Activated T-helper 1 cell treated with anti-CD3 and anti-CD28 coated beads, Interleukin-2, amount 50 U/mL, for 16 hours (primary cell): Measurements from ENCODE around the gene TRRAP.
A peak's percentile ranks its signal among the peaks of the same experiment; 100 is the strongest.
"Not testable (repeated sequence)": the region's sequence is repeated elsewhere in the genome, so short reads cannot be mapped to it uniquely, and the experiment has no call there.

ENCODE experiments used
- DNase-seq, 2 donors: peaks; one replicate each; pipeline ENCODE4 v3.0.0-alpha.2; 2020; ENCODE audit warnings: low read depth in 1 of 2, low spot score in 1 of 2

Gene TRRAP

DNA sequence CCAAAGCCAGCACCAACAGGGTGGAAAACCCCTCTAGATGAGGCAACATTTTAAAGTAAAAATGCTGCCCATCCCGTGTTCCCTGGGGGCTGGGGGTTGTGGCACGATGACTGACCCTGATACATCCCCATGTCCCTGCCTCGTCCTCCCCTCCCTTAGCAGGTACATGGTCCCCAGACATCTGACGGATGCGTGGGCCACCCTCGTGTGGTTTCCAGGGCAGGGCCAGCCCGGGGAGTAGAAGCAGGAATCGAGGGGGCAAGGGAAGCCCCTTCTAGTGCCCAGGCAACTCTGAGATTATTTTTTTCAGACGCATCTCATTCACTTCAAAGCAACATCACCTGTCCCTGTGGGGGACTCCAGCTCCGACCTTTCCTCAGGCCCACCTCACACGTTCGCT is 12.0 kb upstream of the TRRAP start:
- DNase-seq = no peak

DNA sequence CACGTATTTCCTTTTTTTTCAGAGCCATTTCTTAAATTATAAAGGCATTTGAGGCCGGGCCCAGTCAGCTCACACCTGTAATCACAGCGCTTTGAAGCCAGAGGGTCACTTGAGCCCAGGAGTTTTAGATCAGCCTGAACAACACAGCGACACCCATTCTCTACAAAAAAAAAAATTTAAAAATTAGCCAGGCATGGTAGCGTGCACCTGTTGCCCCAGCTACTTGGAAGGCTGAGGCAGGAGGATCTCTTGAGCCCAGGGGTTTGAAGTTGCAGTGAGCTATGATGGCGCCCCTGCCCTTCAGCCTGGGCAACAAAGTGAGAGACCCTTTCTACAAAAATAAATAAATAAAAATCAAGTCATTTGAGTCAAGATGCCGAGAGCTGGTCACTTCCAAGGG is 11.6 kb upstream of the TRRAP start:
- DNase-seq = no peak

DNA sequence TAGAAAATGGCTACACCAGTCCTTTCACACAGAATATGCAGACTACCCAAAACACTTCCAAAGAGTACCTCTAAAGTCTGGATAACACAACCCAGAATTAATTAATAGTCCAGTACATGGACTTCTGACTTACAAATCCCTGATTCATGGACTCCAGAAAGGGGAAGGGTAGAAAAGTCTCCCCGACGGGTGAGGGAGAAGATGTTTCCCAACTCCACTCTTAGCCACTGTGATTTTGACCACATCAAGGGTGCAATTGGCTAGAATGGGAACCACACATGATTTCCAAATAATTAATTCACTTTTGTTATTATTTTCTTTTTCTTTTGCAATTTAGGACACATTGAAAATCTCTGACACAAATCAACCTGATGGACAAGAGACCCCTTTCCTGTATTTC is 9.9 kb upstream of the TRRAP start:
- DNase-seq = no peak

DNA sequence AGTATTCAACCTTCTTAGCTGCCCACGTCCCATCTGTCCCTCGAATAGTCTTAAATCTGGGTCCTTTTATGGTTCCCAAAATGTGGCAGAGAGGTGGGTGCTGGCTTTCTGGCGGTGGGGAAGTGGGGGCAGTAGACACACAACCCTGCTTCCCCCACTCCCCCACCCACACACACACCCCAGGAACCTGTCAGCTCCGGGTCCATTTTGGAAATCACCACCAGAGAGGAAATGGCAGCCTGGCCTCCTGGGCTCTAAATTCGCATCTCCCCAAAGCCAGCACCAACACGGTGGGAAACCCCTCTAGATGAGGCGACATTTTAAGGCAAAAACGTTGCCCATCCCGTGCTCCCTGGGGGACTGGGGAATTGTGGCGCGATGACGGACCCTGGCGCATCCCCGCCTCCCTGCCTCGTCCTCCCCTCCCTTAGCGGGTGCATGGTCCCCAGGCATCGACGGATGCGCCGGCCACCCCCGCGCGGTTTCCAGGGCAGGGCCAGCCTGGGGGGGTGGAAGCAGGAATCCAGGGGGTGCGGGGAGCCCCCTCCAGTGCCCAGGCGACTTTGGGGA is 9.2 kb upstream of the TRRAP start:
- DNase-seq = no peak

DNA sequence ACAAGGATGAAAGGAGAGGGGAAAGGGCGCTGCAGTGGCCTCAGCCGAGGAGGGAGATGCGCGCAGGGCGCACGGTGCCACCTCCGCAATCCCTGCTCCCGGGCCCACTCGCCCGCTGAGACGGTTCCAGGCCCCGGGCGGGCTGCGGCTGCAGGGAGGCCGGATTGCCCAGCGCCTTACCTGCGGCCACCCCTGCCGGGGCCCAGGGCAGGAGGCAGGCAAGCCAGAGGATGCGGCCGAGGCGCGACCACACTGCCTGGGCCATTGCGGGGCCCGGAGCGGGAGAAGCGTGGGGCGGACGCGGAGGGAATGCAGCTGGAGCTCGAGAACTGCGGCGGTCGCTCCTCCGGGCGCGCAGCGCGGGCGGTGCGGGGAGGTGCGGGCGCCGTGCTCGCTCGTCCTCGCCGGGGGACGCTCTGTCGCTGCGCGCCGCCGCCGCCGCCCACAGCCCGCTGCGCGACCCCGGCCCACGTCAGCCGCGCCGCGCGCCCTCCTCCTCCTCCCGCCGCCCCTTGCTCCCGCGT is 8.7 kb upstream of the TRRAP start, which contains the start of gene TMEM130:
TMEM130 (minus strand) TSS at position 418 of the 524 bp plus-strand sequence; CDS start at position 265, 153 bp downstream.
- DNase-seq = no peak

DNA sequence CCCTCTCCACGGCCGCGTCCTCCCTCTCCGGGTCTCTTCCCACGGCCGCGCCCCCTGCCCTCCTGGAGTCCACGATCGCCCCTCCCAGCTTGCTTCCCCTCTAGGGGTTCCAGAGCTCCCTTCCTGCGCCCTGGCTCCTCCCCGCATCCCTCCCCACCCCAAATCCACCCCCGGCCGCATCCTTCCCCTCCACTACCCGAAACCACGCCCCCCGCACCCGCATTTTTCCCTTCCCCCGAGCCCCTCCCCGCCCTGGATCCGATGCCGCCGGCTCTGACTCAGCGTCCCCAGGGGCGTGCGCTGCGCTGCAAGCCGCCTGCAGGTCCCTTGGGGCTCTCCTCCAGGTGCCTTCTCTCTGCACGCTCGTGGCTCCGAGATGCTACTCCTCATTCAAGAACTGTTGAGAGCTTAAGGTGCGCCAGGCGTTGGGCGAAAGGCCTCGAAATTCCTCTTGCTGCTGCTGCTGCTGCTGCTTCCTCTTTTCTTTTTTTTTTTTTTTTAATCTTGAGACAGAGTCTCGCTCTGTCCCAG is 8.1 kb upstream of the TRRAP start:
- DNase-seq = peak; percentile 21 to 40

DNA sequence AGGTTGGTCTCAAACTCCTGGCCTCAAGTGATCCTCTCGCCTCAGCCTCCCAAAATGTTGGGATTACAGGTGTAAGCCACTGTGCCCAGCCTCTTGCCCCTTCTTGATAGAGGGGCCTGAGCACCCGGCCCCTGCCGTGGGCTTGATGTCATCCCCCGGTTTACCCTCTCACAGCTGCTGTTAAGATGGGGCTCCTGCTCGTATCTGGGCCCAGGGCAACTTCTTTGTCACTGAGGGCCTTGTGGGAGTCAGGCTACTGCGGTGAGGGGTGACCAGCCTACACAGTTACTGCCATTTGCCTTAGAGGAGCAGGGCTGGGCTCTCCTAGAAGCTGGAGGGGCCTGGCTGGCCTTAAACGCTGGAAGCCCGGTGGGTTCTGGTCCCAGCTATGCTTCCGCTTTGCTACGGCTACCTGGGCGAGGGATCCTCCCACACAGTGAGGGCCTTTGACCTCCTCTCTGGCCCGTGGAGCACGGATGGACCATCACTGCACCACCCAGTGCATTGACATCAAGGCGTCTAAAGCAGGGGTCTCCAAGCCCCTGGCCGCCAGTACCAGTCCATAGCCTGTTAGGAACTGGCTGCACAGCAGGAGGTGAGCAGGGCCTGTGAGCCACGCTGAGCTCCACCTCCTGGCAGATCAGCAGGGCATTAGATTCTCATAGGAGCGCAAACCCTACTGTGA is 7.4 kb upstream of the TRRAP start:
- DNase-seq = no peak

DNA sequence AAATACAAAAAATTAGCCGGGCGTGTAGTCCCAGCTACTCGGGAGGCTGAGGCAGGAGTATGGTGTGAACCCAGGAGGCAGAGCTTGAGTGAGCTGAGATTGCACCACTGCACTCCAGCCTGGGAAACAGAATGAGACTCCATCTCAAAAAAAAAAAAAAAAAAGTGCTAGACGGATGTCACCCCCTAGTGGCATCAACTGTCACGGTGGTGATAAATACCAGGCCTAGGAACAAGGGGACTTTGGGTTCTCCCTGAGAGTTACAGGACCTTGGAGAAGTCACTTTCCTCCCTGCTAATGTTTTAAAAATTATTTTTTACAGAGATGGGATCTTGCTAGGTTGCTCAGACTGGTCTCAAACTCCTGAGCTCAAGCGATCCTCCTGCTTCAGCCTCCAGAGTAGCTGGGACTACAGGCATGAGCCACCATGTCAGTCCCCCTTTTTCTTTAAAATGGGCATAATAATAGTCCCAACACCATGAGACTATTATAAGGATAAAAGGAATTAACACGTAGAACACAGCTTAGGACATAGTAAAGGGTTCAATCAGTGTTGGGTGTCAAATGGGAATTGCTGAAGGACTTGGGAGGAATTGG is 5.9 kb upstream of the TRRAP start:
- no peak for DNase-seq

DNA sequence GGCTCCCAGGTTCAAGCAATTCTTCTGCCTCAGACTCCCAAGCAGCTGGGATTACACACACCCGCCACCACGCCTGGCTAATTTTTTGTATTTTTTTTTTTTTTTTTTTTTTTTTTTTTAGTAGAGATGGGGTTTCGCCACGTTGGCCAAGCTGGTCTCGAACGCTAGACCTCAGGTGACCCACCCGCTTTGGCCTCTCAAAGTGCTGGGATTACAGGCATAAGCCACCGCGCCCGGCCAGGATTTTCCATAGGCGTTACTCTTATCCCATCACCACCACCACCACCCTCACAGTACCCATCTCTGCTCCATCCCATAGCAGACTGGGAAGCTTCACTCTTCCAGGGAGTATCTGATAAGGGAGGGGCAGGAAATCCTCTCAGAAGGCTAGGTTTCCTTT is 4.7 kb upstream of the TRRAP start:
- not testable (repeated sequence) for DNase-seq

DNA sequence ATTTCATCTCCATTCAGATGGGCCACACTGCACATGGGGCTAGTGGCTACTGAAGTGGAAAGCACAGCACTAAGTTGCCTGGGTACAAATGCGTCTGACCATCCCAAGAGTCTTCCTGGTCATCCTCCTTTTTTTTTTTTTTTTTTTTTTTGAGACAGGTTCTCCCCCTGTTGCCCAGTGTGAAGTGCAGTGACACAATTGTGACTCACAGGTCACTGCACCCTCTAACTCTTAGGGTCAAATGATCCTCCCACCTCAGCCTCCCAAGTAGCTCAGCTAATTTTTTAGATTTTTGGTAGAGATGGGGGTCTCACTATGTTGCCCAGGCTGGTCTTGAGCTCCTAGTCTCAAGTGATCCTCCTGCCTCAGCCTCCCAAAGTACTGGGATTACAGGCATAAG is 3.4 kb upstream of the TRRAP start:
- no peak for DNase-seq

DNA sequence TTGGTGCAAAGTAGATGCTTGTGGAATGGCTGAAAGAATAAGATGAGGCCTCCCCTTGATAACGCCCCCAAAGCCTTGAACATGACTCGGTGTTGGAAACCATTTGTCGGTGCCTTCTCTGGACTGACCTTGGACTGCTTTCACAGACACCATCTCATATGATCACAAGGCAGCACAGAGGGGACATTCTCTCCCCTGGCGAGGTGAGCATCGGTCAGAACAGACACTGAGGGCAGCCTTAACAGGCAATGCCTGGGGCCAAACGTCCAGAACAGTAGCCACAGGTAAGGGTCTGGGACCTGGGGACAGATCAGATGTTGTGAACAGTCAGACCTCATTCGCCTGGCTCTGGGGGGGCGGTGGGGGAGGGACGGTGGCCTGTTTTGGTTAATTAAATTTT is 2.8 kb upstream of the TRRAP start:
- no peak for DNase-seq

DNA sequence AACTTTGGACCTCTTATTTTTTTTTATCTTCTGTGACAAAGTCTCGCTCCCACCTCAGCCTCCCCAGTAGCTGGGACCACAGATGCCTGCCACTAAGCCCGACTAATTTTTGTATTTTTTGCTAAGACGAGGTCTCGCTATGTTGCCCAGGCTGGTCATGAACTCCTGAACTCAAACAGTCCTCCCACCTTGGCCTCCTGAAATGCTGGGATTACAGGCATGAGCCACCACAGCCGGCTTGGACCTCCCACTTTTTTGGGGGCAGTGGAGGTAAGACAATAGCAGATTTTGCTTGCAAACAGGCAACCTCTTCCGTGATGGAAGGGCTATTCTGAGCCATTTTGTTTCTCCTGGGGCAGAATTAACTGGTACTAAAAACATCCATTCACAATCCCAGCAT is 1.2 kb upstream of the TRRAP start:
- DNase-seq = no peak

DNA sequence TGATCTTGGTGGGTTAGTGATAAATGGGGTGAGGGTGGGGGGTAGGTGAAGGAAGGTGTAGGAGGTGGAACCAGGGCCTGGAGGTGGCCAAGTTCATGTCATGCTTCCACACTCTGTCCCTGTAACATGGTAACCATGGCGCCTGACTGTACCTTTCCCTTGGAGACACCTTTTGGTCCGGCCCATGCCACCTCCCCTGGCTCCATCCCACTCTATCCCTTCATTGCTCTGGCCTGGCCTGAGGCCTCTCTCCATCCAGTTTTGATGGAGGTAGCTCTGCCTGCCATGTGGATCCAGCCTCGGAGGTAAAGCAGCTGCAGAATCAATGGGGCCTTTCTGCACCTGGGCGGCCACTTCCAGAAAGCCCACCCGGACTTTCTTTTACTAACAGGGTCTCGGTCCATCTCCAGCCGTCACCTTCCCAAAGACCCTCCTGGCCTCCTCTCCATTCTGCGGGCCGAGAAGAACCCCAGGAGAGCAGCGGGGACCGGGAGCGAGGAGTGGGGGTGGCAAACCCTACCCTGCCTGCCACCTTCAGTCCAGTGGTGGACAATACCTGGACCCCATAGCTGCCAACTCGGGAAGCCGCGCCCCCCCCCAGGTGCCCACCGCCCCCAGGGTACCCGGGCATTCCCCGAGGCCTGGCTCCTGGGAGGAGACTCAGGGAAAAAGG is 504 bp upstream of the TRRAP start:
- DNase-seq = no peak

DNA sequence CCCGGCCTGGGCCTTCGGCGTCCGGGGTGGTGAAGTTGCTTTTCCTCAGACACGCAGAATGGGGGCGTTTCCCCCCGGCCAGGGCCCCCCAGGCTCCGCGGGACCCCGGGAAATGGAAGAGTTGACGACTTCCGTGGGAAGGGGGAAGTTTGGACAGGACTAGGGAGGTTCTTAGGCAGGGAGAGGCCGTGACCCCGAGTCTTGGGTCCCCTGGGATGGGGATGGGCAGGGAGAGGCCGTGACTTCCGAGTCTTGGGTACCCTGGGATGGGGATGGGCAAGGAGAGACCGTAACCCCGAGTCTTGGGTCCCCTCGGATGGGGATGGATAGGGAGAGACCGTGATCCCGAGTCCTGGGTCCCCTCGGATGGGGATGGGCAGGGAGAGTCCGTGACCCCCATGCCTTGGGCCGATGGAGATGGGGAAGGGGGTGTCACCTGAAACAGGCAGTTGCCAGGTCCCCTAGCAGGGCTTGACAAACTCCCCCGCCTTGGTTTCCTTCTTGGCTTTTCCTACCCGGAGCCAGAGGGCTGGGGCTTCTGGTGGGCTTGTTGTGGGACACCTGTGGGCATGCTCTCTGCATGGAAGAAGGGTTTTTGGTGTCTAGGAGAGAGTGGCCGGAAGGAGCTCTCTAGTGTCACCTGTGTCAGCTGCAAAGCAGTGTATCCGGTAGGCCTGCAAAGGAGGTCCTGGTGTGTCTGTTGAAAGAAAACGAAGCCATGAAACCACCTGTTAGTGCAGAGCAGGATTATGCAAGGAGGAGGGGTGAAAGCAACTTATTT is 1.1 kb downstream of the TRRAP start:
- peak; percentile 24 to 45 for DNase-seq

DNA sequence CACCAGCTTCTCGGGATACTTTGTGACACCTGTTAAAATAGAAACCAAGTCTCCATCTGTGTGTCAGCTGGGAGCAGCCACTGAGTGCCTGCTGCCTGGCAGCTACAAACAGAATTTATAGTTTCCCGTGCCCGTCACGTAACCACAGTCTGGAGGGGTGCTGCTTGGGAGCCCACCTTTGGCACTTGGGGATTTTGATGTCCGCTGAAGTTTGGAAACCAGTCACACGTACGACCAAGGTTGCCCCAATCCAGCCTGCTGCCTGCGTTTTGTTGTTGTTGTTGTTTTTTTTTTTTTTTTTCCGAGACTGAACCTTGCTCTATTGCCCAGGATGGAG is 1.6 kb downstream of the TRRAP start:
- no peak for DNase-seq

DNA sequence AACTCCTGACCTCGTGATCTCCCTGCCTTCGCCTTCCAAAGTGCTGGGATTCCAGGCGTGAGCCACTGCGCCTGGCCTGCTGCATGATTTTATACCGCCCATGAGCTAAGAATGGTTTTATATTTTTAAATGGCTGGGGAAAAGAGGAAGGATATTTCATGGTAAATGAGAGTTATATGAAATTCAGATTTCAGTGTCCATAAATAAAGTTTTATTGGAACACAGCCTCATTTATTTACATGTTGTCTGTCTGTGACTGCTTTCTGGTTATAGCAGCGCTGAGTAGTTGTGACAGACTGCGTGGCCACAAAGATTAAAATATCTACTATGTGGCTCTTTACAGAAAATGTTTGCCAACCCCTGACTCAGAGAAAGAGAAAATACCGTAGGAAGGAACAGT is 2.2 kb downstream of the TRRAP start:
- DNase-seq = no peak

DNA sequence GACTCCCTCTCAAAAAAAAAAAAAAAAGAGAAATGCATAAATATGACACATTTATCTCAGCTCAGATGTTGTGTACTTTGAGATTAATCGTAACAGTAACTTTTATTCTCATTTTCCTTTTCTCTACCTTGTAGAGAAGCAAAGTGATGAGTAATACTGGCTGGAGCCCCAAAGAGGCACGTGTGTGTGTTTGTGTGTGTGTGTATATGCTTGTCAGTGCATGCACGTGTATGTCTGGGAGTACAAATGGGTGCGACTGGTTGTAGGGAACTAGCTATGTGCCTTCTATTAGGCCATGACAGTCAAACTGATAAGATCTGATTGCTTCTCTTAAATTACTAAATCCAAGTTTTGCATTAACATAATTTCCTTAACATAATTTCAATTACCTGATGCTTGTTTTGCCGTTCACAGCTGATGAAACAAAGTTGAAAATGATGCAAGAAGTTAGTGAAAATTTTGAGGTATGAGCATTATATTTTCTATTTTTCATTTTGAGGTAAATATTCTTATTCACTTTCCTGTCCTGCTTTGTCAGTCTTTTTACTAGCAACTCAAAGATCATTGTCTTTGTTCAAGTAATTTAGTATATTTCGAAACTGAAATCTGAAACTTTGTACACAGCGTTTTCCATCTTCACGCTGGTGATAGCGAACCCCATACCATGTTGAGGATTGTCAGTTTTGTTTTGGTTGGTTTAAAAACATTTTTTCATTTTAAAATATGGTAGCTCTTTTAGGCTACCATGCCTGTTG is 3.4 kb downstream of the TRRAP start:
- DNase-seq = no peak

DNA sequence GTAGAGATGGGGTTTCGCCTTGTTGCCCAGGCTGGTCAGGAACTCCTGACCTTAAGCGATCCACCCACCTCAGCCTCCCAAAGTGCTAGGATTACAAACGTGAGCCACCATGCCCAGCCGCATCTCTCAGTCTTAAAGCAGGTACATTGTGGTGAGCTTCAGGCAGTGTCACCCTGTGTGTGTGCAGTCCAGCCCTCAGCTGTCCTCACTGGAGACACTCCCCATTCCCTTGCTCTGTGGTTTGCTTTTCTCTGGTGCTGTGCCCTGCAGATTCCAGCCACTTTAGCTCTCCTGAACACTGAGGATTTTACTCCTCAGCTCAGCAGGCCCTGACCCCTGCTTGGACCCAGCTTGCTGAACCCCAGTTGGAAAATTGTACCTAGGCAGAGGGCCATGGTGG is 6.1 kb downstream of the TRRAP start:
- DNase-seq = no peak

DNA sequence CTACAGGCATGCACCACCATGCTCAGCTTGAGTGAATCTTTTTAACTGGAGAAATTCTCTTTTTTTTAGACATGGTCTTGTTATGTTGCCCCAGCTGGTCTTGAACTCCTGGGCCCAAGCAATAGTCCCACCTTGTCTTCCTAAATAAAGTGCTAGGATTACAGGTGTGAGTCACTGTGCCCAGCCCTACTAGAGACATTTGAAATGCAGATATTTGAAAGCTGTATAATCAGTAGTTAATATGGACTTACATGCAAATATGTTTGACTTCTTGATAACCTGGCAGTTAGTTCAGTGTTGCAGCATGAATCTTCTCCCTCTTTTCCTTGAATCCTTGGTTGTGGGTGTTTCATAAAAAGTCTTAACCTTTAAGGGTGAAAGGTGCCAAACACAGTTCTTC is 8.7 kb downstream of the TRRAP start:
- no peak for DNase-seq

DNA sequence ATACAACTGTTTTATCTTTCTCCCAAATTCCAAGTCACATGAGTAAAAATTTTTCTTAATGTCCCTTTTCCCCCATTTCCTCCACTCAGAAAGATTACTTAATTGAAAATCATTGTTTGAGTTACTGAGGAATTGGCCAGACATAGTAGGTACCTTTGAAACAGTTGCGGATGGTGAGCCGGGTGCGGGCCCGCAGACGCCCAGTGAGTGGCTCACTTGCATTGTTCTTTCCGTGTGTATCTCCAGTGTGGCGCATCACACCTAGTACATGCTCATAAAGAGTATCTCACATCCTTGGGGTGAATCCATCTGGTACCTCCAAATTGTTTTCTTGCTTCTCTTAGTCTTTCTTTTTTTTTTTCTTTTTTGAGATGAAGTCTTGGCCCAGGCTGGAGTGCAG is 14.3 kb downstream of the TRRAP start:
- DNase-seq = no peak
